NCI-H345 treated with DMSO at 0.1 percent for 48 hours (cell line): ENCODE results near the gene MORF4L1.
A peak's percentile ranks its signal among the peaks of the same experiment; 100 is the strongest.

Experiments
- DNase-seq: peaks from one replicate; lab custom pipeline; 2025; ENCODE audit not compliant: unreplicated experiment; lab: John Stamatoyannopoulos, UW

MORF4L1 gene

DNA sequence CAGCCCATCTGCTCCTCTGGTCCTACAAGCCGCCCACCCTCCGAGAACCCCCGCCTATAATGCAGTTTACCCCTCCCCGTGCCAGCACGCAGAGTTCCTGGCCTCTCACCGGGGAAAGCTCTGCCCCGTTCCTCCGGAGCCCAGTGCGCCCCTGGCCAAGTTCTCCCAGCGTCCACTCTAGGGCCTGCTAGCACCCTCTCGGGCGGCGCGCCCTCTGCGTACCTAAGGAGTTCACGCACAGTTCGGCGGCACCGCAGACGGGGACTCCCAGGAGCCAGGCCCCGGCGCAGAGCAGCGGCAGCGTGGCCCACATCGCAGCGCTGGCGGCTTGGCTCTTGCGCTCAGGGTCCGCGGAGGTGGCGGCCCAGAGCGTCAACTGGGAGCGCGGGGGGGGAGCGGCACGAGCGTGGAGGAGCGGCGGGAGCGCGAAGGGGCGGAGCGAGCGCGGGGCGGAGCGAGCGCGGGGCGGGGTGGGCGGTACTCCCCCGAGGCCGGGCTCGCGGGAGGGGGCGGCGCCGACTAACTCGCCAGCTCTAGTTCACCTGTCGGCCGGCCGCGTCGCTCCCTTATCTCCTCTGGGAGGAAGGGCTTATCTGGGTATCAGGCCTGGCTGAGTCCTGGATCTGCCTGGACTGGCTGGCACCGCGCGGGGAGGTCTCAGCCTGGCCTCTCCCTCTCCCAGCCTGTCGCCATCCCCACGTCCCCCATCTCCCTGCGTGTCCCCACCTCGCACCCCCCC lies 72.1 kb downstream of the MORF4L1 start, which contains the start of gene CTSH:
TSS of gene CTSH (minus strand) at position 378 of the 739 bp plus-strand sequence. CDS start at position 313, 65 bp downstream.
- peak; percentile 14 for DNase-seq

DNA sequence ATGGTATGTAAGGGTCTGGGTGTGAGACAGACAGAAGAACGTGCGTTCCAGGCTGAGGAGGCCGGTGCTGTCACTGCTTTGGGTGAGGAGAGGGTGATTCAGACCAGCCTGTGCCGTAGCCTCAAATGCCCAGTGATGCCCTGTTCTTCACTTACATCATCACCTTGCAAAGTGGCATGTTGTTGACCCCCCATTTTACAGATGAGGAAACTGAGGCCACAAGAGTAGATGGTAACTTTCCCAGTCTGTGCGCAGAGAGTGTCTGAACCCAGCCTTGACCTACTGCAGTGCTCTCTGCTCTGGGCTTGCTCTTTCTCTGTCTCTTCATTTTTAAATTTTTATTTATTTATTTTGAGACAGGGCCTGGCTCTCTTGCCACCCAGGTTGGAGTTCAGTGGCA lies 73.8 kb downstream of the MORF4L1 start:
- no peak for DNase-seq

DNA sequence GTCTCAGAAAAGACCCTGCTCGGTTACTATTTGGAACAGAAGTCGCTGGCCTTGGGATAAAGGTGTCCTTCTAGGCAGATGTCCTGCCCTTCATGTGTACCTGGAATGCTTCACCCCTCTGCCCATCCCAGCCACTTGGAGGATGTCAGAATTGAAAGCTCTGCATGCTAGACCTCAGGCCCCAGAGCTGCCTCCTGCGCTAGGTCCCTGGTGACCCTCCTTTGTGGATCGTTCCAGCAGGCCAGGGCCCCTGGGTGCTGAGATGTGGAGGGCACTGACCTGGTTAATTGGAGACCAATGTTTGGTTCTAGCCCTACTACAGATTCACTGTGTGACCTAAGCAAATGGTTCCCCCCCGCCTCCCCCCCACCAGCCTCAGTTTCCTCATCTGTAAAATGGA lies 74.8 kb downstream of the MORF4L1 start:
- no peak for DNase-seq
